ENCODE data around the gene ATG5.

ATG5 gene

GRCh38 chr6:106216527-106216926 lies 109.0 kb downstream of the ATG5 start:
- peaks cover 4% of the 10 kb centered on the region for H3K4me1 Mint-ChIP-seq
- H3K9me3 Mint-ChIP-seq = no peaks in the 10 kb centered on the region
- no peak overlapping the region for H3K27ac Mint-ChIP-seq
- TF ChIP-seq CTCF (IDR thresholded peaks at IDR 0.05; ENCODE audit: unreplicated experiment in 3 of 3) = no peak
- H3K27me3 Mint-ChIP-seq (ENCODE audit: low read depth) = no peaks in the 10 kb centered on the region
- H3K36me3 Mint-ChIP-seq (ENCODE audit: low read depth) = no peaks in the 10 kb centered on the region
- H3K4me3 Mint-ChIP-seq = no peak overlapping the region

GRCh38 chr6:106215608-106216007 lies 110.0 kb downstream of the ATG5 start:
- peaks cover 5% of the 10 kb centered on the region for H3K36me3 Mint-ChIP-seq (ENCODE audit: low read depth)
- no peak overlapping the region for H3K27ac Mint-ChIP-seq
- H3K9me3 Mint-ChIP-seq = no peaks in the 10 kb centered on the region
- TF ChIP-seq CTCF (IDR thresholded peaks at IDR 0.05; ENCODE audit: unreplicated experiment in 3 of 3) = no peak
- H3K4me1 Mint-ChIP-seq = peaks cover 4% of the 10 kb centered on the region
- no peak overlapping the region for H3K4me3 Mint-ChIP-seq
- H3K27me3 Mint-ChIP-seq (ENCODE audit: low read depth) = no peaks in the 10 kb centered on the region

GRCh38 chr6:106214531-106214930 lies 111.0 kb downstream of the ATG5 start:
- H3K4me3 Mint-ChIP-seq = no peak overlapping the region
- TF ChIP-seq CTCF (IDR thresholded peaks at IDR 0.05; ENCODE audit: unreplicated experiment in 3 of 3) = no peak
- H3K9me3 Mint-ChIP-seq = no peaks in the 10 kb centered on the region
- H3K27me3 Mint-ChIP-seq (ENCODE audit: low read depth) = no peaks in the 10 kb centered on the region
- H3K27ac Mint-ChIP-seq = no peak overlapping the region
- H3K4me1 Mint-ChIP-seq = peaks cover 4% of the 10 kb centered on the region
- H3K36me3 Mint-ChIP-seq (ENCODE audit: low read depth) = peaks cover 7% of the 10 kb centered on the region

GRCh38 chr6:106213660-106214289 lies 111.8 kb downstream of the ATG5 start:
- H3K9me3 Mint-ChIP-seq = no peaks in the 10 kb centered on the region
- TF ChIP-seq CTCF (IDR thresholded peaks at IDR 0.05; ENCODE audit: unreplicated experiment in 3 of 3) = no peak
- H3K27me3 Mint-ChIP-seq (ENCODE audit: low read depth) = no peaks in the 10 kb centered on the region
- peaks cover 14% of the 10 kb centered on the region for H3K36me3 Mint-ChIP-seq (ENCODE audit: low read depth)
- H3K4me1 Mint-ChIP-seq = peaks cover 4% of the 10 kb centered on the region
- no peak overlapping the region for H3K4me3 Mint-ChIP-seq
- no peak overlapping the region for H3K27ac Mint-ChIP-seq

- Mint-ChIP-seq H3K36me3 (ENCODE audit: low read depth) (peaks cover 24% of the 10 kb centered on the region), H3K27ac (no peak overlapping the region)
Measured at GRCh38 chr6:106212576-106212975, 113.0 kb downstream of the ATG5 start.

More at GRCh38 chr6:106212576-106212975, 113.0 kb downstream of the ATG5 start:
- H3K27me3 Mint-ChIP-seq (ENCODE audit: low read depth) = no peaks in the 10 kb centered on the region
- TF ChIP-seq CTCF (IDR thresholded peaks at IDR 0.05; ENCODE audit: unreplicated experiment in 3 of 3) = no peak
- peaks cover 4% of the 10 kb centered on the region for H3K4me1 Mint-ChIP-seq
- no peaks in the 10 kb centered on the region for H3K9me3 Mint-ChIP-seq
- H3K4me3 Mint-ChIP-seq = no peak overlapping the region

Measured in nephron (organoid).